SK-N-SH treated with all-trans-retinoic acid at 6 μM for 48 hours (cell line): ENCODE results near the gene RAB3A.

ENCODE experiments used
- ARNTL ChIP-seq: fragments of 450-650 bp; formaldehyde crosslinking; IDR thresholded peaks from 2 replicates; pipeline ENCODE4 v1.5.0; 2020; ENCODE audit warnings: low read depth, mild to moderate bottlenecking, moderate library complexity, borderline replicate concordance
- BACH2 ChIP-seq: fragments of 250-450 bp; sonication (Bioruptor Pico); IDR thresholded peaks from 2 replicates; pipeline ENCODE4 v1.9.0; 2021; ENCODE audit warnings: mild to moderate bottlenecking, borderline replicate concordance
- CREB5 ChIP-seq: fragments of 250-450 bp; sonication (Bioruptor Pico); IDR thresholded peaks from 2 replicates; pipeline ENCODE4 v1.5.1; 2020; ENCODE audit warnings: low read depth, mild to moderate bottlenecking, moderate library complexity
- CSDC2 ChIP-seq: fragments of 250-450 bp; sonication (Bioruptor Pico); IDR thresholded peaks from 2 replicates; pipeline ENCODE4 v1.5.0; 2020; ENCODE audit warnings: mild to moderate bottlenecking, moderate library complexity
- CSRNP3 ChIP-seq: fragments of 250-450 bp; sonication (Bioruptor Pico); IDR thresholded peaks from 2 replicates; pipeline ENCODE4 v1.5.1; 2021; ENCODE audit warnings: mild to moderate bottlenecking, moderate library complexity
- GLIS3 ChIP-seq: fragments of 250-450 bp; sonication (Bioruptor Pico); IDR thresholded peaks from 2 replicates; pipeline ENCODE4 v1.5.0; 2020; ENCODE audit warnings: mild to moderate bottlenecking, moderate library complexity
- PATZ1 ChIP-seq: fragments of 250-450 bp; sonication (Bioruptor Pico); IDR thresholded peaks from 2 replicates; pipeline ENCODE4 v1.8.0; 2020; ENCODE audit warnings: mild to moderate bottlenecking, moderate library complexity, borderline replicate concordance
- TCF4 ChIP-seq: fragments of 250-450 bp; sonication (Bioruptor Pico); IDR thresholded peaks from 2 replicates; pipeline ENCODE4 v1.8.0; 2021; ENCODE audit warnings: mild to moderate bottlenecking, moderate library complexity, borderline replicate concordance
- TOX ChIP-seq: fragments of 250-450 bp; sonication (Bioruptor Pico); IDR thresholded peaks from 2 replicates; pipeline ENCODE4 v1.8.0; 2021; ENCODE audit warnings: mild to moderate bottlenecking, moderate library complexity, borderline replicate concordance
- ZC3H10 ChIP-seq: fragments of 250-450 bp; sonication (Bioruptor Pico); IDR thresholded peaks from 2 replicates; pipeline ENCODE4 v1.5.1; 2021; ENCODE audit warnings: mild to moderate bottlenecking, moderate library complexity
- ZFP3 ChIP-seq: fragments of 250-450 bp; sonication (Bioruptor Pico); IDR thresholded peaks from 2 replicates; pipeline ENCODE4 v1.5.0; 2020; ENCODE audit warnings: mild to moderate bottlenecking, moderate library complexity
- ZNF565 ChIP-seq: fragments of 450-650 bp; formaldehyde crosslinking; conservative IDR thresholded peaks from 2 replicates; pipeline ENCODE4 v1.5.0; 2020; ENCODE audit warnings: low read depth, mild to moderate bottlenecking, moderate library complexity

GRCh38 chr19:18202397-18202777 lies 1.5 kb downstream of the RAB3A start:
- TF ChIP-seq ARNTL (CRISPR knock-in tag) = no peak
- TF ChIP-seq GLIS3 (CRISPR knock-in tag) = no peak
- TF ChIP-seq BACH2 (CRISPR knock-in tag) = no peak
- TF ChIP-seq ZC3H10 (CRISPR knock-in tag) = no peak
- no peak for TF ChIP-seq ZFP3
- no peak for TF ChIP-seq CSDC2
- no peak for TF ChIP-seq CREB5 (CRISPR knock-in tag)
- TF ChIP-seq TOX (CRISPR knock-in tag) = no peak
- TF ChIP-seq PATZ1 (CRISPR knock-in tag) = no peak
- TF ChIP-seq TCF4 (CRISPR knock-in tag) = no peak
- no peak for TF ChIP-seq ZNF565 (CRISPR knock-in tag)
- no peak for TF ChIP-seq CSRNP3 (CRISPR knock-in tag)
